ENCODE results near the gene DIDO1.
"Not testable (repeated sequence)": the region's sequence is repeated elsewhere in the genome, so short reads cannot be mapped to it uniquely, and the experiment has no call there.

DIDO1 gene

GRCh38 chr20:62848917-62849316, 77.4 kb downstream of the DIDO1 start:
- not testable (repeated sequence) for DNase-seq

DNA sequence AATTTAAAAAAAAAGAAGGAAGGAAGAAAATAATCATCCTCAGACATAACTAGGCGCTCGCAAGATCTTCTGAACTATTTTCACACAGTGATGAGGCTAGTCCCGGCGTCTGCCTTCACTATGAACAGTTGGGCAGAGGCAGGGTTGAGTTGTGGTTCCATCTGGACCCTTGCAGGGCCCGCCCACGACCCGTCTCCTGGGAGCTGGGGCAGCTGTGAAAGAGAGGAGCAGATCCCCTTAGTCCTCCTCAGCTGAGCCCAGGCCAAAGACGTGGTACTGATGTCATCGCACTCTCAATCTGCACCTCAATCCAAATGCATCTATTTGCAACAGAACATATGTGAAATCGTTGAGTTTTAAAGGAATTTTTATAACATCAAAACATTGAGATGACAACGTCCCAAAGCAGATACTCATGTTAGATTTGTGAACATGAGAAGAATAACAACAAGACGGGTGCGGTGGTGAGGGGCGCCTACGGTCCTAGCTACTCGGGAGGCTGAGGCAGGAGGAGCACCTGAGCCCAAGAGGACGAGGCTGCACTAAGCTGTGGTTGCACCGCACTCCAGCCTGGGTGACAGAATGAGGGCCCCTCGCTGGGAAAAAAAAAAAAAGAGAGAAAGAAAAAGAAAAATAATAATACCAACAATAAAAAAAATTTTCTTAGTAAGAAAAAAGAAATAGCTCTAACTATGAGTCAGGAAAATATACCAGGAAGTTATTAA, 80.0 kb downstream of the DIDO1 start:
- DNase-seq, result no peak

- DNase-seq, result no peak
Observed at GRCh38 chr20:62845416-62846160, 80.7 kb downstream of the DIDO1 start.

DNA sequence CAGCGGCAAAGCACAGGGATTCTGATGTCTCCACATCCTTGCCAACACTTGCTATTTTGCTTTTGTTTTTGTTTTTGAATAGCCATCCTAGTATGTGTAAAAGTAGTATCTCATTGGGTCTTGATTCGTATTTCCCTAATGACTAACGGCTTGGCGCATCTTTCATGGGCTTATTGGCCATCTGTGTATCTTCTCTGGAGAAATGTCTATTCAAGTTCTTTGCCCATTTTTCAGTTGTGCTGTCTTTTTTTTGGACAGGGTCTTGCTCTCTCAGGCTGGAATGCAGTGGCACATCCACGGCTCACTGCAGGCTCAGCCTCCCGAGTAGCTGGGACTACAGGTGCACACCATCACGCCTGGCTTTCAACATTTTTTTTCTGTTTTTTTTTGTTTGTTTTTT, 82.1 kb downstream of the DIDO1 start:
- DNase-seq, result no peak

DNA sequence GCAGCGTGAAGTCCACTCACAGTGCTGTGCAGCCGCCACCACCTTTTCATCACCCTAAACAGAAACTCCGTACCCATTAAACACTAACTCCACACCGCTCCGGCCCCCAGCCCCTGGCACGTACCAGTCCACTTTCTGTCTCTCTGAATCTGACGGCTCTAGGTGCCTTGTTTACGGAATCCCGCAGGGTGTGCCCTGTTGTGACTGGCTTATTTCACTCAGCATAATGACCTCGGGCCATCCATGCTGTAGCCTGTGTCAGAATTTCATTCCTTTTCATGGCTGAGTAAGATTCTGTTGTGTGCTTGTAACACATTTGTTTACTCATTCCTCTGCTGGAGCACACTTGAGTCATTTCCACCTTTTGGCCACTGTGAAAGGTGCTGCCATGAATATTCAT, 82.6 kb downstream of the DIDO1 start:
- DNase-seq, result no peak

DNA sequence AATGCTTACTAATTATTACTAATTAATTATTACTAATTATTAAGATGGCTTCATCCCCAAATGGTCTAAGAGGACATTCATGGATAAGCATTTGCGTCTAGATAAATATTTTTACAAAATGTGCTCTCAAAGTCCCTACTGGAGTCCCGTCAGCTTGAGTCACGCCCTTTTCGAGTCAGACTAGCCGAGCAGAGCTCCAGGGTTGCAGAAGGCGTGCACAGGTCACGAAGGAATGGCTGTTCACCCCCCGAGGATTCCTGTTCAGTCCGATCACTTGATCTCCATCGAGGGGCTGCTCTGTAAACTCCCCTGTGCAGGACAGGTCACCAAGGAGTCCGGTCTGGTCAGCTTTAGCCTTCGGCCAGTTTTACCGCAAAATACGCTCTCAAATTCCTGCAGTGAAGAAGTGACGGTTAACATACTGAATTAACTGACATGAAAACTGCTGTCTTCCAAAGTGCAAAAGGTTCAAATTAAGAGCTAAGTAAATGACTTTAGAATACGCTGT, 84.5 kb downstream of the DIDO1 start:
- no peak for DNase-seq

DNA sequence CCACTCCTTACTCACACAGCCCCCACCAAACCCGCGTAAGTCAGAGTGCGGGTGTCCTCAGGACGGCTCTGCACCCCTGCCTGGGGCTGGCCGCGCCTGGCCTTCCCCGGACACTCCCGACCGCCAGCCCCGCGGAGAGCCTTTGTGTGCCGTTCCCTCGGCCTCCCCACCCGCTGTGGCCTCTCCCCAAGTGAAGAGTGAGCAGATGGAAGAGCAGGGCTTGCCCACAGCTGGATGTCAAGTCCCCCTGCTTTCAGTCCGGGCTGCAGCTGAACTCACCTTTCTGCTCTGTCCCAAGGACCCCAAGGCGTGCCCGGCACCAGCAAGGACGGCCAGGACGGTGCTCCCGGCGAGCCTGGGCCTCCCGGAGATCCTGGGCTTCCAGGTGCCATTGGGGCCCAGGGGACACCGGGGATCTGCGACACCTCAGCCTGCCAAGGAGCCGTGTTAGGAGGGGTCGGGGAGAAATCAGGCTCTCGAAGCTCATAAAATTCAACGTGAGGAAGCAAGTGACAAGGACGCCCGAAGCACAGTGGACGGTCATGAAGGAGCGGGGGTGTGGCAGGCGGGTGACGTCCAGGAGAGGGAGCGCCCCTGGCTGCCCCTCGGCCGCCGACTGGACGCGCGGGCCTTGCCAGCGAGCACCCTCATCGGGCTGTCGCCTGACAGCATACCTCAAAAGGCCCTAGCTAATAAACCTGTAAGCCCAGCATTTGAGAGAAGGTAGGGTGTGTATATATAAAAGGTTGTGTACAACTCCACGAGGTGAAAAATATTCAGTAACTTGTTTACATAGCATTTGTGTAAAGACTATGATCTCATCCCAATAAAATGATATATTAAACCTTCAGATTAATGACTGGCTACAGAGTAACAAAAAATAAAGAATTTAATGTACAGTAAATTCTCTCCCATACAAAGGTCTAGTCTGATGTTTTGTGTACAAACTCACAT, 85.8 kb downstream of the DIDO1 start:
- DNase-seq, result no peak

DNA sequence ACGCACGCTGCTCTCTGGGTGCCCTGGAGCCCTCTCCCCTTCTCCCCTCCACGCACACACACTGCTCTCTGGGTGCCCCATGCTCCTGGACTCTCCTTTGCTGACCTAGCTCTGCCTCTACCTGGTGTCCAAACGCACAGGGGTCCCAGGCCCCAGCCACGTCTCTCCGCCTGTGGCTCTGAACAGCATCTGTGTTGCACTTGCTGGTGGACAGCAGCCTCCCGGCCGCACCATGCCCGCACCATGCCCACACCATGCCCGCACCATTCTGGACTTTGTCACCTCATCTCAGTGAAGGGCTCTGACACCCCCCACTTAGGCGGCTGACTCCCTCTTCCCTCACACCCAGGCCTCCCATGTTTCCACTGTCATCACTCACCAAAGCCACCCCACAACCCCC, 86.5 kb downstream of the DIDO1 start:
- no peak for DNase-seq

DNA sequence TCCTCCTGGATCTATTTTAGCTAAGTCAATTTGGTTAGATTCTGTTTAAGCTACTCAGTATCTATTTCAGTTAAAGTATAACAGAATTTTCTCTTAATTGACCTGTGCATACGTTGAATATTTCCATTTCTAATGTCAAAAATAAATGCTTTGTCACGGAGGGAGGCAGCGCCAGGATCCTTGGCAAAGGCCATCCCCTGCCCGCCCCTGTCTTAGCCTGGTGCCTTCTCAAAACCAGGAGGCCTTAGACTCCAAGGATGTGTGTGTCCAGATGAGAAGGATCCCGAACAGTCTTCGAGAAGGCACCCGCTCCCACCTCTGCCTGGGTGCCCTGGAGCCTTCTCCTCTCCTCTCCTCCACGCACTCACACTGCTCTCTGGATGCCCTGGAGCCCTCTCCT, 87.0 kb downstream of the DIDO1 start:
- DNase-seq, result no peak

- no peak for DNase-seq
Observed at GRCh38 chr20:62838128-62838891, 88.0 kb downstream of the DIDO1 start.

DNA sequence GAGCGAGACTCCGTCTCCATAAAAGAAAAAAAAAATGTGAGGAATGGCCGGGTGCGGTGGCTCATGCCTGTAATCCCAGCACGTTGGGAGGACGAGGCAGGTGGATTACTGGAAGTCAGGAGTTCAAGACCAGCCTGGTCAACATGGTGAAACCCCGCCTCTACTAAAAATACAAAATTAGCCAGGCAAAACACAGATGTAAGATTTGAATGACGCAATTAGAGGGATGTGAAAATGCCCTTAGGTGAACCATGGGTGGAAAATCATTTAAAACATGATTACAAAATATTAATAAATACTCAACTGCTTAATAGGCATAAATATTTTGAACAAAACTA, 88.5 kb downstream of the DIDO1 start:
- DNase-seq, result no peak

DNA sequence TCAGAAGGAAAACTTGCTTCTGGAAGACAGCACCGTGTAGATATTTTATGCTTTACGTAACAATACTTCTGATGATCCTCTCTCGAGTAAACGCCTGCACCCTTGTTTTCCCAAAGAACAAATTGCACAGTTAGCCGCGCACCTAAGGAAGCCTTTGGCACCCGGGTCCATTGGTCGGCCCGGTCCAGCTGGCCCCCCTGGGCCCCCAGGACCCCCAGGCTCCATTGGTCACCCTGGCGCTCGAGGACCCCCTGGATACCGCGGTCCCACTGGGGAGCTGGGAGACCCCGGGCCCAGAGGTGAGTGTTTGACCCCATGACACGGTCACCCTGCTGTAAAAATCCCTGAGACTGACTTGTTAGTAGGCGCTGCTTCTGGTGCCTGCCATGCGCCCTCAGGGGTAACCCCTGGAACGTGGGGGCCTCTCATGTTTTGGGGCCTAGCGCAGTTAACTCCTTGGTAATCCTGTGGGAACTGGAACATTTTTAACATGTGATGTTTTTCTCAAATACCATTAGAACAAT, 89.3 kb downstream of the DIDO1 start:
- no peak for DNase-seq

DNA sequence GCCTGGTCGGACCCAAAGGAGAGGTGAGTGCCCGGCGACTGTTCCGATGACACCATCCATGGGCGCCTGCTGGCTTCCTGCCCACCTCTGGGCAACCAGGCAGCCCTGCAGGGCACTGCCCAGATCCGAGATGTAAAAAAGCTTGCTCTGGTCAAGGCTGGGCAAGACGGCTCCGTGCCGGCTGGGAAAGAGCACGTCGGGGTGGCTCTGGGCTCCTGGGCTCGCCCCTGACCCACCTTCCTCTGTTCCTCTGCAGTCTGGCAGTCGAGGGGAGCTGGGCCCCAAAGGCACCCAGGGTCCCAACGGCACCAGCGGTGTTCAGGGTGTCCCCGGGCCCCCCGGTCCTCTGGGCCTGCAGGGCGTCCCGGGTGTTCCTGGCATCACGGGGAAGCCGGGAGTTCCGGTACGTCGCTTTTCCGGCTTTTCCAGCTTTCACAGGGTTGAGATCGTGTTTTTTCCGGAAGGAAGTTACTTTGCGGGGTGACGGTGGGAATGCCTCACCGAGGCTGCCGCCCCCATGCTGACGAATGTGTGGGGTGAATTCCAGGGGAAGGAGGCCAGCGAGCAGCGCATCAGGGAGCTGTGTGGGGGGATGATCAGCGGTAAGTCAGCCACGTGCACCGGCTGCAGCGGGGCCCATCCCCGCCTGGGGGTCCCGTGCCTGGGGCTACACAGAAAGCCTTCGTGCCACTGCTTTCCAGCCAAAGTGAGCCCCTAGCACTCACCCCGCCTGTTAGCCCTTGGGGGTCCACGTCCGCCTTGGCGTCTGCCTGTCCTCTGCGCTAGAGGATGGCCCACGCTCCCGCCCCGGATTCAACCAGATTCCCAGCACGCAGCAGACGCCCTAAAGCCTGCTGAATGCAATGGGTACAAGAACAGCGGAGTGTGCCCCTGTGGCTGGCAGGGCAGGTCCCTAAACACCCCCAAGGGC, 90.1 kb downstream of the DIDO1 start:
- DNase-seq, result no peak

GRCh38 chr20:62834967-62835730, 91.2 kb downstream of the DIDO1 start:
- no peak for DNase-seq

- DNase-seq, result no peak
Observed at GRCh38 chr20:62832951-62833391, 93.3 kb downstream of the DIDO1 start.

GRCh38 chr20:62832212-62832922, 93.9 kb downstream of the DIDO1 start:
- peak in 1 of 2 donors; percentile 57 for DNase-seq

- DNase-seq, result no peak
Observed at GRCh38 chr20:62831854-62832211, 94.5 kb downstream of the DIDO1 start.

GRCh38 chr20:62831361-62831788, 94.9 kb downstream of the DIDO1 start:
- no peak for DNase-seq

DNA sequence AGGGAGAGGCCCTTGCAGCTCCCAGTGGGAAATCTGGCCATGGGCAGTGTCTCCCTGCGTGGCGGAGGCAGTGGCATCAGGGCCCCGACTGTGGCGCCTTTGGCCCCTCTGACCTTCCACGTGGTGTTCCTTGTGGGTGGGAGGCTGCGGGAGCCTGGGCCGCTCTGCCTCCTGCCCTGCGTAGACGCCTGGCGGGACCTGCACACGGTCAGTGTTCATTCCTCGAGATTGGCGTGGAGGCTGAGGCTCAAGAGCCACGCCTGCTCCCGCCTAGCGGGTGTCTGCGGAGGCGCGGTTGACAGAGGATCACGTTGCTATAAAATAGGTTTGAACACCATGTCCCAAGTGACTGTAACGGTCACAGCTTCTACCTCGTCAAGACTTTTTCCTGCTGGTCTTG, 95.5 kb downstream of the DIDO1 start:
- no peak for DNase-seq

GRCh38 chr20:62830251-62830650, 96.1 kb downstream of the DIDO1 start:
- DNase-seq, result no peak

Data from stimulated activated CD4-positive, alpha-beta T cell treated with anti-CD3 and anti-CD28 coated beads, Interleukin-2, amount 100 ng/mL, for 24 hours (primary cell).